H9 (cell line): ENCODE results near the gene ITGB6. TPM values are rescaled to one million over a fixed set of nuclear protein-coding genes. Genes with fewer than 3 reads are reported as not detected.

Source experiments
- DNase-seq: peaks from one replicate; pipeline ENCODE4 v3.0.0-alpha.2; 2017
- H2AFZ ChIP-seq: one replicate; pipeline ENCODE4 v1.6.1; 2013; ENCODE audit warnings: mild to moderate bottlenecking, low read length, control low read depth, moderate library complexity
- H2AK5ac ChIP-seq: 2 replicates; pipeline ENCODE4 v1.6.1; 2013; ENCODE audit warnings: low read length, control low read depth, mixed read lengths; ENCODE audit not compliant: insufficient read length
- H2BK120ac ChIP-seq: one replicate; pipeline ENCODE4 v1.6.1; 2013; ENCODE audit warnings: low read depth, mild to moderate bottlenecking, low read length, control low read depth, inconsistent platforms; ENCODE audit not compliant: poor library complexity, severe bottlenecking
- H2BK12ac ChIP-seq: 2 replicates; pipeline ENCODE4 v1.6.1; 2013; ENCODE audit warnings: low read length, control low read depth, mixed read lengths, low read depth; ENCODE audit not compliant: insufficient read length
- H2BK15ac ChIP-seq: 2 replicates; pipeline ENCODE4 v1.6.1; 2013; ENCODE audit warnings: low read depth, low read length, control low read depth
- H2BK20ac ChIP-seq: one replicate; pipeline ENCODE4 v1.6.1; 2013; ENCODE audit warnings: low read depth, mild to moderate bottlenecking, low read length, control low read depth, inconsistent platforms; ENCODE audit not compliant: poor library complexity, severe bottlenecking
- H2BK5ac ChIP-seq: 2 replicates; pipeline ENCODE4 v1.6.1; 2013; ENCODE audit warnings: low read length, control low read depth, mixed read lengths; ENCODE audit not compliant: insufficient read length
- H3K14ac ChIP-seq: 2 replicates; pipeline ENCODE4 v1.6.1; 2013; ENCODE audit warnings: low read length, control low read depth; ENCODE audit not compliant: insufficient read depth
- H3K18ac ChIP-seq: 2 replicates; pipeline ENCODE4 v1.6.1; 2013; ENCODE audit warnings: low read depth, mild to moderate bottlenecking, mixed read lengths, low read length, control low read depth; ENCODE audit not compliant: insufficient read length
- H3K23ac ChIP-seq: 2 replicates; pipeline ENCODE4 v1.6.1; 2013; ENCODE audit warnings: low read length, control low read depth, mixed read lengths, low read depth; ENCODE audit not compliant: insufficient read length
- H3K23me2 ChIP-seq: 2 replicates; pipeline ENCODE4 v1.6.1; 2013; ENCODE audit warnings: low read depth, mild to moderate bottlenecking, mixed read lengths, low read length, control low read depth; ENCODE audit not compliant: insufficient read length, poor library complexity, severe bottlenecking
- H3K27ac ChIP-seq: 2 replicates; pipeline ENCODE4 v1.5.1; 2013; ENCODE audit warnings: low read length, control low read depth, mixed read lengths, low read depth; ENCODE audit not compliant: insufficient read length
- H3K27me3 ChIP-seq: 2 replicates; pipeline ENCODE4 v1.6.1; 2013; ENCODE audit warnings: low read length, control low read depth, inconsistent platforms; ENCODE audit not compliant: insufficient read depth
- H3K4ac ChIP-seq: 2 replicates; pipeline ENCODE4 v1.6.1; 2013; ENCODE audit warnings: low read depth, mild to moderate bottlenecking, control low read depth, inconsistent platforms, low read length, moderate library complexity
- H3K4me1 ChIP-seq: 2 replicates; pipeline ENCODE4 v1.6.1; 2013; ENCODE audit warnings: low read length, control low read depth, inconsistent platforms; ENCODE audit not compliant: insufficient read depth
- H3K4me2 ChIP-seq: 2 replicates; pipeline ENCODE4 v1.6.1; 2013; ENCODE audit warnings: low read length, control low read depth, mixed read lengths; ENCODE audit not compliant: insufficient read length, insufficient read depth
- H3K56ac ChIP-seq: 2 replicates; pipeline ENCODE4 v1.6.1; 2013; ENCODE audit warnings: low read depth, mild to moderate bottlenecking, mixed read lengths, low read length, control low read depth; ENCODE audit not compliant: insufficient read length
- H3K79me1 ChIP-seq: 2 replicates; pipeline ENCODE4 v1.6.1; 2013; ENCODE audit warnings: low read depth, mild to moderate bottlenecking, moderate library complexity, low read length, control low read depth, inconsistent platforms; ENCODE audit not compliant: insufficient read depth, poor library complexity, severe bottlenecking
- H3K79me2 ChIP-seq: 2 replicates; pipeline ENCODE4 v1.6.1; 2013; ENCODE audit warnings: low read length, control low read depth, inconsistent platforms; ENCODE audit not compliant: insufficient read depth
- H3K9ac ChIP-seq: 2 replicates; pipeline ENCODE4 v1.6.1; 2013; ENCODE audit warnings: low read length, control low read depth, mixed read lengths; ENCODE audit not compliant: insufficient read length; ENCODE audit errors: extremely low read depth
- H3K9me3 ChIP-seq: one replicate; pipeline ENCODE4 v1.6.1; 2013; ENCODE audit warnings: low read depth, low read length, inconsistent platforms; ENCODE audit not compliant: control insufficient read depth
- H3T11ph ChIP-seq: one replicate; pipeline ENCODE4 v1.6.1; 2013; ENCODE audit warnings: mild to moderate bottlenecking, low read length, control low read depth, inconsistent platforms
- H4K20me1 ChIP-seq: one replicate; pipeline ENCODE4 v1.6.1; 2013; ENCODE audit not compliant: control insufficient read depth, insufficient read length, insufficient read depth
- H4K5ac ChIP-seq: 2 replicates; pipeline ENCODE4 v1.6.1; 2013; ENCODE audit warnings: low read depth, mild to moderate bottlenecking, mixed read lengths, low read length, control low read depth; ENCODE audit not compliant: insufficient read length
- H4K8ac ChIP-seq: replicated peaks from 2 replicates; pipeline ENCODE4 v1.6.1; 2013; ENCODE audit warnings: low read length, control low read depth, mixed read lengths, low read depth; ENCODE audit not compliant: insufficient read length
- H4K91ac ChIP-seq: 2 replicates; pipeline ENCODE4 v1.6.1; 2013; ENCODE audit warnings: low read depth, mild to moderate bottlenecking, moderate library complexity, mixed read lengths, low read length, control low read depth; ENCODE audit not compliant: insufficient read length
- H3K27ac Mint-ChIP-seq, 3 experiments: 2 replicates in 2 of 3; 3 replicates in 1 of 3; pipeline ENCODE4 v1.8.0; 2020 to 2021; ENCODE audit warnings: mixed read lengths in 3 of 3, mild to moderate bottlenecking in 1 of 3, moderate library complexity in 1 of 3
- H3K27me3 Mint-ChIP-seq: 2 replicates; pipeline ENCODE4 v1.8.0; 2021; ENCODE audit warnings: low read depth, mild to moderate bottlenecking, moderate library complexity, mixed read lengths
- H3K36me3 Mint-ChIP-seq, 3 experiments: 2 replicates in 2 of 3; 3 replicates in 1 of 3; pipeline ENCODE4 v1.8.0; 2020 to 2021; ENCODE audit warnings: low read depth in 3 of 3, mixed read lengths in 3 of 3; ENCODE audit not compliant: insufficient read depth in 1 of 3
- H3K4me1 Mint-ChIP-seq, 2 experiments: 2 replicates each; pipeline ENCODE4 v1.8.0; 2020; ENCODE audit warnings: mixed read lengths in 2 of 2
- H3K4me3 Mint-ChIP-seq, 2 experiments: 2 replicates in 1 of 2; 3 replicates in 1 of 2; pipeline ENCODE4 v1.8.0; 2020 to 2021; ENCODE audit warnings: mild to moderate bottlenecking in 2 of 2, mixed read lengths in 2 of 2, moderate library complexity in 1 of 2
- H3K9me3 Mint-ChIP-seq, 2 experiments: 2 replicates in 1 of 2; 3 replicates in 1 of 2; pipeline ENCODE4 v1.8.0; 2020; ENCODE audit warnings: mild to moderate bottlenecking in 2 of 2, mixed read lengths in 2 of 2, moderate library complexity in 1 of 2
- WGBS: extraction: QIAGEN DNeasy Blood & Tissue Kit; methylation state at CpG from one replicate; pipeline ENCODE4 v1.1.7; 2013; ENCODE audit warnings: missing lambda C conversion rate, low lambda C conversion rate, mixed read lengths; ENCODE audit not compliant: insufficient read length; ENCODE audit errors: extremely low coverage; 5-methylcytosine and 5-hydroxymethylcytosine counted together
- total RNA-seq: library from RNA; stranded (reverse); gene quantifications from 2 replicates; pipeline ENCODE4 v1.2.1, GENCODE V29; 2021
- TF ChIP-seq, protein P1 (sequence below): fragments of 200-600 bp; sonication (generic); conservative IDR thresholded peaks from 3 replicates; pipeline ENCODE4 v1.8.0; 2021; ENCODE audit warnings: antibody characterized with exemption, mild to moderate bottlenecking

ITGB6 gene
- total RNA-seq, 1 experiment from 2014 or later = not detected

DNA sequence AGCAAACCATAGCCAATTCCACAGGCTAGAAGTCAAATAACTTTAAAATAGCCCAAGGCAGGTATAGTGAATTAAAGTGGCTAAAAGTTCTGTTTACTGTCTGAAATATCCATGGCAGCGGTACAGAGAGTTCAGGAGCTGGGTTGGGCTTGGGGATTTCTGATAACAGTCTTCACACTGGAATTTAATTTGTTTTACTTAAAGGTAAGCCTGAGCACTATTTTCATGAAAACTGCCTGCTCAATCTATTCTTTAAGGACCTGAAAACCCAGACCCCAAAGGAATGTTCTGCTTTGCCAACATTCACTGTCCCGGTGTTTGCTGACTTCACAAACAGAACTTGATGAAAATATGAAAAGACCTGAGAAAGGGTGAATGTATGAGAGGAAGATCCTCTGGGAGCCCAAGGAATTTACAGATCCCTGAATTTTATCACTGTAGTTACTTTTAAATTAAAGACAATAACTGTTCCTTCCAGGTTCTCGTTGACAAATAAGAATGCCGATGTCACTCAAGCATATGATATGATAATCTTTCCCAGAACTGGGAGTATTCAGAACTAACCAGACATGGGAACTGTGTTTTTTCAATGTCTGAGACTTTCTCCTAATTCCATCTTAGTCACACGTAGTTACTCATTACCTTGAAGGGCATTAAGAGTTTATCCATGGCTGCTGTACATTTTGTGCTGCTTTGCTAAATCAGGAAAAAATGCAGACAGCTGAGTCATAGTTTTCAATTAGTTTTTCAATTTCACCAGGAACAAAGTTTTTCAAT lies 28.3 kb upstream of the ITGB6 start:
- no CpG with 5 or more reads among the region's 5 CpGs for WGBS
- no peaks in the 10 kb centered on the region for H3K9me3 Mint-ChIP-seq
- no peak overlapping the region for H3K18ac ChIP-seq
- DNase-seq = no peak
- no peaks in the 10 kb centered on the region for H3K23me2 ChIP-seq
- no peak overlapping the region for H3K27ac ChIP-seq
- no peak overlapping the region for H3K4me3 Mint-ChIP-seq
- no peaks in the 10 kb centered on the region for H3K79me1 ChIP-seq
- no peak overlapping the region for H2BK120ac ChIP-seq
- H3K23ac ChIP-seq = no peak overlapping the region
- no peak overlapping the region for H3T11ph ChIP-seq
- no peak overlapping the region for H4K5ac ChIP-seq
- H3K9me3 ChIP-seq = no peaks in the 10 kb centered on the region
- H3K36me3 Mint-ChIP-seq = no peaks in the 10 kb centered on the region
- H2AFZ ChIP-seq = no peak overlapping the region
- no peaks in the 10 kb centered on the region for H3K27me3 ChIP-seq
- TF ChIP-seq, protein P1, sequence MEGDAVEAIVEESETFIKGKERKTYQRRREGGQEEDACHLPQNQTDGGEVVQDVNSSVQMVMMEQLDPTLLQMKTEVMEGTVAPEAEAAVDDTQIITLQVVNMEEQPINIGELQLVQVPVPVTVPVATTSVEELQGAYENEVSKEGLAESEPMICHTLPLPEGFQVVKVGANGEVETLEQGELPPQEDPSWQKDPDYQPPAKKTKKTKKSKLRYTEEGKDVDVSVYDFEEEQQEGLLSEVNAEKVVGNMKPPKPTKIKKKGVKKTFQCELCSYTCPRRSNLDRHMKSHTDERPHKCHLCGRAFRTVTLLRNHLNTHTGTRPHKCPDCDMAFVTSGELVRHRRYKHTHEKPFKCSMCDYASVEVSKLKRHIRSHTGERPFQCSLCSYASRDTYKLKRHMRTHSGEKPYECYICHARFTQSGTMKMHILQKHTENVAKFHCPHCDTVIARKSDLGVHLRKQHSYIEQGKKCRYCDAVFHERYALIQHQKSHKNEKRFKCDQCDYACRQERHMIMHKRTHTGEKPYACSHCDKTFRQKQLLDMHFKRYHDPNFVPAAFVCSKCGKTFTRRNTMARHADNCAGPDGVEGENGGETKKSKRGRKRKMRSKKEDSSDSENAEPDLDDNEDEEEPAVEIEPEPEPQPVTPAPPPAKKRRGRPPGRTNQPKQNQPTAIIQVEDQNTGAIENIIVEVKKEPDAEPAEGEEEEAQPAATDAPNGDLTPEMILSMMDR = no peak
- H3K4ac ChIP-seq = no peak overlapping the region
- H4K20me1 ChIP-seq = no peaks in the 10 kb centered on the region
- peaks cover 0 to 3% of the 10 kb centered on the region in 2 experiments; a peak in 2 of 4 replicates for H3K4me1 Mint-ChIP-seq
- no peaks in the 10 kb centered on the region for H3K4me1 ChIP-seq
- H3K27me3 Mint-ChIP-seq = no peaks in the 10 kb centered on the region
- no peak overlapping the region for H2AK5ac ChIP-seq
- no peak overlapping the region for H3K14ac ChIP-seq
- no peak overlapping the region for H3K4me2 ChIP-seq
- H2BK5ac ChIP-seq = no peak overlapping the region
- H3K79me2 ChIP-seq = no peaks in the 10 kb centered on the region; the same call in 1 of the 2 replicates
- no peak overlapping the region for H3K56ac ChIP-seq
- H2BK20ac ChIP-seq = no peak overlapping the region
- H2BK15ac ChIP-seq = no peak overlapping the region
- no peak overlapping the region for H3K9ac ChIP-seq
- H4K91ac ChIP-seq = no peak overlapping the region
- H2BK12ac ChIP-seq = no peak overlapping the region
- H4K8ac ChIP-seq = no peak overlapping the region
- no peak overlapping the region for H3K27ac Mint-ChIP-seq
